CD4-positive, alpha-beta T cell (primary cell): Measurements from ENCODE around the gene GPR155. TPM values are rescaled to one million over a fixed set of nuclear protein-coding genes. Genes with fewer than 3 reads are reported as not detected.

Source experiments
- ATAC-seq: fragments of 200-7000 bp; cut with Tn5 transposase; one replicate; pipeline ENCODE4 v1.10.0; 2022; ENCODE audit warnings: mild to moderate bottlenecking; ENCODE audit not compliant: poor library complexity
- CTCF ChIA-PET: fragments of 350-600 bp; sonication (Branson Sonifier 250); formaldehyde crosslinking; loops from one replicate; lab custom pipeline; 2021; ENCODE audit warnings: antibody characterized with exemption, inconsistent platforms; lab: Charles Lee
- POLR2A ChIA-PET: fragments of 350-600 bp; sonication (Branson Sonifier 250); formaldehyde crosslinking; loops from one replicate; lab custom pipeline; 2021; ENCODE audit warnings: antibody characterized with exemption, inconsistent platforms; lab: Charles Lee
- DNase-seq, 14 experiments: peaks; one replicate each; pipeline ENCODE4 v3.0.0-alpha.2; 2013 to 2020; ENCODE audit warnings: mixed read lengths in 2 of 14
- H3K27ac ChIP-seq, 2 donors: one replicate each; pipeline versions ENCODE4 v1.5.1 to v1.7.0; 2013; ENCODE audit warnings: low read length in 2 of 2, low read depth in 1 of 2, mild to moderate bottlenecking in 1 of 2
- H3K27me3 ChIP-seq, 2 experiments: 1 replicate in 1 of 2; 2 replicates in 1 of 2; pipeline versions ENCODE4 v1.6.1 to v1.7.0; 2013; ENCODE audit warnings: low read length in 2 of 2, control low read depth in 1 of 2, mild to moderate bottlenecking in 1 of 2, moderate library complexity in 1 of 2; ENCODE audit not compliant: insufficient read depth in 2 of 2, control insufficient read depth in 1 of 2
- H3K36me3 ChIP-seq: one replicate; pipeline ENCODE4 v1.6.1; 2013; ENCODE audit warnings: low read length, control low read depth; ENCODE audit not compliant: insufficient read depth
- H3K4me1 ChIP-seq: one replicate; pipeline ENCODE4 v1.6.1; 2013; ENCODE audit warnings: low read length, control low read depth; ENCODE audit not compliant: insufficient read depth
- H3K4me3 ChIP-seq: one replicate; pipeline ENCODE4 v1.5.1; 2013; ENCODE audit warnings: mild to moderate bottlenecking, low read length, moderate library complexity
- H3K9me3 ChIP-seq, 2 experiments: 1 replicate in 1 of 2; 2 replicates in 1 of 2; pipeline versions ENCODE4 v1.6.1 to v1.7.0; 2013; ENCODE audit warnings: low read length in 2 of 2, mild to moderate bottlenecking in 2 of 2, control low read depth in 1 of 2, moderate library complexity in 1 of 2; ENCODE audit not compliant: control insufficient read depth in 1 of 2, insufficient read depth in 1 of 2
- H3K27ac Mint-ChIP-seq: one replicate; pipeline ENCODE4 v1.8.0; 2020; ENCODE audit warnings: mixed read lengths
- H3K27me3 Mint-ChIP-seq: one replicate; pipeline ENCODE4 v1.8.0; 2021; ENCODE audit warnings: mixed read lengths
- H3K36me3 Mint-ChIP-seq: one replicate; pipeline ENCODE4 v1.8.0; 2021; ENCODE audit warnings: low read depth, mixed read lengths
- H3K4me1 Mint-ChIP-seq: one replicate; pipeline ENCODE4 v1.8.0; 2021; ENCODE audit warnings: low read depth, mixed read lengths
- H3K4me3 Mint-ChIP-seq: one replicate; pipeline ENCODE4 v1.8.0; 2020; ENCODE audit warnings: mild to moderate bottlenecking, mixed read lengths
- H3K9me3 Mint-ChIP-seq: one replicate; pipeline ENCODE4 v1.8.0; 2020; ENCODE audit warnings: mixed read lengths
- intact Hi-C, 2 experiments: fragments of 100-400 bp; cut with DNase I in 1 of 2; cut with micrococcal nuclease in 1 of 2; formaldehyde crosslinking; loops; one replicate each; pipeline versions ENCODE4 v1.15.1 to v1.9.0; 2023 to 2025; cut with DNase I, micrococcal nuclease
- total RNA-seq, 174 experiments: library from RNA in 2 of 174; stranded (reverse) in 2 of 174; gene quantifications; one replicate each; pipeline ENCODE4 v1.2.3 and lab custom pipeline; 2021 to 2026
- TF ChIP-seq, protein P1 (sequence below): fragments of 200-600 bp; IDR thresholded peaks from one replicate; pipeline ENCODE4 v1.8.0; 2022; ENCODE audit warnings: antibody characterized with exemption, mild to moderate bottlenecking

GPR155 gene
- total RNA-seq, 2 experiments from 2014 or later = 8.3 to 9.0 TPM

- DNase-seq (no peak), ATAC-seq (no peak)
- intact Hi-C loops = no loop called here
- Histone ChIP-seq H3K36me3 (peaks cover 9% of the 10 kb centered on the region), H3K4me3 (no peak overlapping the region), H3K9me3 (no peaks in the 10 kb centered on the region), H3K4me1 (no peaks in the 10 kb centered on the region), H3K27ac (no peak overlapping the region), H3K27me3 (no peaks in the 10 kb centered on the region)
- POLR2A ChIA-PET = interaction anchor here (0.5 to 1.3 kb wide), 4 partner anchors 11 to 287 kb away, joined by 3 to 5 read pairs (median 4); no protein-coding TSS in a partner anchor
- Mint-ChIP-seq H3K4me3 (no peak overlapping the region), H3K27ac (no peak overlapping the region), H3K4me1 (peaks cover 5% of the 10 kb centered on the region), H3K36me3 (peaks cover 16% of the 10 kb centered on the region), H3K27me3 (no peaks in the 10 kb centered on the region), H3K9me3 (no peaks in the 10 kb centered on the region)
- CTCF ChIA-PET = interaction anchor here (1.0 to 2.0 kb wide), 3 partner anchors 10 to 20 kb away, joined by 3 to 10 read pairs (median 3); no protein-coding TSS in a partner anchor
- TF ChIP-seq, protein P1, sequence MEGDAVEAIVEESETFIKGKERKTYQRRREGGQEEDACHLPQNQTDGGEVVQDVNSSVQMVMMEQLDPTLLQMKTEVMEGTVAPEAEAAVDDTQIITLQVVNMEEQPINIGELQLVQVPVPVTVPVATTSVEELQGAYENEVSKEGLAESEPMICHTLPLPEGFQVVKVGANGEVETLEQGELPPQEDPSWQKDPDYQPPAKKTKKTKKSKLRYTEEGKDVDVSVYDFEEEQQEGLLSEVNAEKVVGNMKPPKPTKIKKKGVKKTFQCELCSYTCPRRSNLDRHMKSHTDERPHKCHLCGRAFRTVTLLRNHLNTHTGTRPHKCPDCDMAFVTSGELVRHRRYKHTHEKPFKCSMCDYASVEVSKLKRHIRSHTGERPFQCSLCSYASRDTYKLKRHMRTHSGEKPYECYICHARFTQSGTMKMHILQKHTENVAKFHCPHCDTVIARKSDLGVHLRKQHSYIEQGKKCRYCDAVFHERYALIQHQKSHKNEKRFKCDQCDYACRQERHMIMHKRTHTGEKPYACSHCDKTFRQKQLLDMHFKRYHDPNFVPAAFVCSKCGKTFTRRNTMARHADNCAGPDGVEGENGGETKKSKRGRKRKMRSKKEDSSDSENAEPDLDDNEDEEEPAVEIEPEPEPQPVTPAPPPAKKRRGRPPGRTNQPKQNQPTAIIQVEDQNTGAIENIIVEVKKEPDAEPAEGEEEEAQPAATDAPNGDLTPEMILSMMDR = no peak
These were observed 13.0 kb downstream of the GPR155 start for GRCh38 chr2:174473796-174474195.

DNA sequence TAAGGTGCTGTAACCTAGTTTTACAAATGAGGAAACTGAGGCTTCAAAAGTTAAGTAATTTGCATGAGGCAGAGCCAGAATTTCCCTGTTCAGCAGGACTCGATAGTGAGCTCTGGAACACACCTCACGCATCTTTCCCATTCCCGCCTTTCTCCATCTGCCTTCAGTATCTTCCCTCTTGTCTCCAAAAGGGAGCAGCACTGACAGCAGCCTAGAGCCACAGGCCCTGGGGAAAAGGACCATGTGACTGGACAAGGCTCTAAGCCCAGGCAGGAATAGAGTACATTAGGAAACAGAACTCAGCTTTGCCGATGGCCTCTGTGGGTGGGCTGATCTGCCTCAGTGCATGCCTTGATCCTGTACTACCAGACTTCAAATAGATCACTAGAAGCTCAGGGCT is 21.5 kb downstream of the GPR155 start:
- TF ChIP-seq, protein P1 = no peak
- ChIA-PET CTCF (no interaction called here), POLR2A (interaction anchor here (1.3 kb wide), 1 partner anchor 28 kb away, joined by 4 read pairs; no protein-coding TSS in a partner anchor)
- H3K9me3 Mint-ChIP-seq = no peaks in the 10 kb centered on the region
- no peak for ATAC-seq
- peaks cover 23% of the 10 kb centered on the region for H3K36me3 Mint-ChIP-seq
- H3K27ac Mint-ChIP-seq = no peak overlapping the region
- peaks cover 25% of the 10 kb centered on the region for H3K36me3 ChIP-seq
- no peaks in the 10 kb centered on the region for H3K27me3 Mint-ChIP-seq
- no peak for DNase-seq
- no peak overlapping the region for H3K27ac ChIP-seq
- no peaks in the 10 kb centered on the region for H3K9me3 ChIP-seq
- intact Hi-C loops = loop anchor here (2.0 to 10.0 kb wide), 3 partner anchors 137 to 539 kb away; partner anchors contain the start of gene CHN1 (in 1 of the 2)
- H3K27me3 ChIP-seq = no peaks in the 10 kb centered on the region
- no peaks in the 10 kb centered on the region for H3K4me1 ChIP-seq
- H3K4me3 Mint-ChIP-seq = no peak overlapping the region
- H3K4me1 Mint-ChIP-seq = no peaks in the 10 kb centered on the region
- no peak overlapping the region for H3K4me3 ChIP-seq

DNA sequence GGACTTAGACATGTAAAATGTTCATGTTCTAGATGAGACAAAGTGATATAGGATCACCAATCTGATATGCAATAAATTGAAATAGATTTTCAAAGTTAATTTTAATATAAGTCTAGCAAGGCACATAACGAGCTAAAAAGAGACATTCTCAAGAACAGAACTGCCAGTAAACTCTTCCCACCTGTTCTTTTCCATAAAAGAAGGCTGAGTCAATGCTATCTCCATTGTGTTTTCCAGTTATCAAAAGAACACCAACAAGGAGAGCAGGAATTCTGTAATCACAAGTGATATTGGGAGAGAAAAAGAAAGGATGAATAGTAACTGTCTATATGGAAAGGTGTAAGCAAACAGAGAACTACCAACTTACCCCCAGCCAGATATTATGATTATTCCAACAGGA is 25.6 kb downstream of the GPR155 start:
- Histone ChIP-seq H3K27ac (no peak overlapping the region), H3K36me3 (peaks cover 37% of the 10 kb centered on the region), H3K4me1 (no peaks in the 10 kb centered on the region), H3K4me3 (no peak overlapping the region), H3K9me3 (no peaks in the 10 kb centered on the region), H3K27me3 (no peaks in the 10 kb centered on the region)
- no peaks in the 10 kb centered on the region for H3K9me3 Mint-ChIP-seq
- H3K4me1 Mint-ChIP-seq = no peaks in the 10 kb centered on the region
- CTCF ChIA-PET = interaction anchor here (1.2 to 3.1 kb wide), 2 partner anchors 25 to 86 kb away, joined by 3 to 36 read pairs; no protein-coding TSS in a partner anchor
- no peaks in the 10 kb centered on the region for H3K27me3 Mint-ChIP-seq
- intact Hi-C loops = loop anchor here (10.0 kb wide), 2 partner anchors 144 to 544 kb away; partner anchors contain the start of gene CHN1 (in 1 of the 2)
- TF ChIP-seq, protein P1 = no peak
- no peak overlapping the region for H3K27ac Mint-ChIP-seq
- ATAC-seq (no peak), DNase-seq (no peak)
- peaks cover 35% of the 10 kb centered on the region for H3K36me3 Mint-ChIP-seq
- no peak overlapping the region for H3K4me3 Mint-ChIP-seq
- POLR2A ChIA-PET = interaction anchor here (1.4 kb wide), 1 partner anchor 32 kb away, joined by 4 read pairs; no protein-coding TSS in a partner anchor
